Measurements from ENCODE around the gene SLC47A2.
"Not testable (repeated sequence)": the region's sequence is repeated elsewhere in the genome, so short reads cannot be mapped to it uniquely, and the experiment has no call there.

SLC47A2 gene

GRCh38 chr17:19716108-19717030, at the start of gene SLC47A2:
Gene SLC47A2, minus strand, starts transcription at chr17:19716584. Its CDS starts 29 bp downstream, at chr17:19716555.
- H3K4me3 ChIP-seq (ENCODE audit: low read depth, low read length) = no peak within 1 kb of the TSS
- H3K27ac ChIP-seq (ENCODE audit: low read depth, low read length) = no peak within 1 kb of the TSS
- no peak within 1 kb of the TSS for H3K9ac ChIP-seq (ENCODE audit: low read length)
- H3K4me1 ChIP-seq (ENCODE audit: control insufficient read depth, insufficient read depth, low read length) = peaks cover 16% of the 10 kb centered on the region; the same call in 1 of the 2 replicates
- no peaks in the 10 kb centered on the region for H3K36me3 ChIP-seq (ENCODE audit: control insufficient read depth, insufficient read depth, low read length)
- no peaks in the 10 kb centered on the region for H3K27me3 ChIP-seq (ENCODE audit: control insufficient read depth, insufficient read depth, low read length)
- H3K9me3 ChIP-seq (ENCODE audit: control insufficient read depth, insufficient read depth, low read depth, low read length) = no peaks in the 10 kb centered on the region

GRCh38 chr17:19766016-19766415, 49.6 kb upstream of the SLC47A2 start:
- H3K4me3 ChIP-seq (ENCODE audit: low read depth, low read length) = no peak overlapping the region
- no peak overlapping the region for H3K9ac ChIP-seq (ENCODE audit: low read length)
- no peaks in the 10 kb centered on the region for H3K9me3 ChIP-seq (ENCODE audit: control insufficient read depth, insufficient read depth, low read depth, low read length)
- no peak overlapping the region for H3K27ac ChIP-seq (ENCODE audit: low read depth, low read length)
- H3K27me3 ChIP-seq (ENCODE audit: control insufficient read depth, insufficient read depth, low read length) = no peaks in the 10 kb centered on the region
- no peaks in the 10 kb centered on the region for H3K4me1 ChIP-seq (ENCODE audit: control insufficient read depth, insufficient read depth, low read length)
- no peaks in the 10 kb centered on the region for H3K36me3 ChIP-seq (ENCODE audit: control insufficient read depth, insufficient read depth, low read length)

- H3K4me3 ChIP-seq (ENCODE audit: low read depth, low read length); H3K4me1 ChIP-seq (ENCODE audit: control insufficient read depth, insufficient read depth, low read length); H3K27me3 ChIP-seq (ENCODE audit: control insufficient read depth, insufficient read depth, low read length); H3K36me3 ChIP-seq (ENCODE audit: control insufficient read depth, insufficient read depth, low read length); H3K9me3 ChIP-seq (ENCODE audit: control insufficient read depth, insufficient read depth, low read depth, low read length); H3K27ac ChIP-seq (ENCODE audit: low read depth, low read length); H3K9ac ChIP-seq (ENCODE audit: low read length): not testable (repeated sequence)
Observed at GRCh38 chr17:19763991-19764390, 47.6 kb upstream of the SLC47A2 start.

- H3K4me3 ChIP-seq (ENCODE audit: low read depth, low read length) = no peak overlapping the region
- no peaks in the 10 kb centered on the region for H3K27me3 ChIP-seq (ENCODE audit: control insufficient read depth, insufficient read depth, low read length)
- no peaks in the 10 kb centered on the region for H3K36me3 ChIP-seq (ENCODE audit: control insufficient read depth, insufficient read depth, low read length)
- no peak overlapping the region for H3K9ac ChIP-seq (ENCODE audit: low read length)
- H3K4me1 ChIP-seq (ENCODE audit: control insufficient read depth, insufficient read depth, low read length) = no peaks in the 10 kb centered on the region
- H3K9me3 ChIP-seq (ENCODE audit: control insufficient read depth, insufficient read depth, low read depth, low read length) = no peaks in the 10 kb centered on the region
- no peak overlapping the region for H3K27ac ChIP-seq (ENCODE audit: low read depth, low read length)
Observed at GRCh38 chr17:19763416-19763815, 47.0 kb upstream of the SLC47A2 start.

- Histone ChIP-seq H3K4me1 (ENCODE audit: control insufficient read depth, insufficient read depth, low read length) (no peaks in the 10 kb centered on the region), H3K27me3 (ENCODE audit: control insufficient read depth, insufficient read depth, low read length) (no peaks in the 10 kb centered on the region), H3K27ac (ENCODE audit: low read depth, low read length) (no peak overlapping the region), H3K9me3 (ENCODE audit: control insufficient read depth, insufficient read depth, low read depth, low read length) (peaks cover 2% of the 10 kb centered on the region; the same call in 1 of the 2 replicates), H3K36me3 (ENCODE audit: control insufficient read depth, insufficient read depth, low read length) (no peaks in the 10 kb centered on the region), H3K4me3 (ENCODE audit: low read depth, low read length) (no peak overlapping the region), H3K9ac (ENCODE audit: low read length) (no peak overlapping the region)
Observed at GRCh38 chr17:19762515-19762961, 46.2 kb upstream of the SLC47A2 start.

- H3K9me3 ChIP-seq (ENCODE audit: control insufficient read depth, insufficient read depth, low read depth, low read length) = peaks cover 2% of the 10 kb centered on the region; the same call in 1 of the 2 replicates
- no peaks in the 10 kb centered on the region for H3K27me3 ChIP-seq (ENCODE audit: control insufficient read depth, insufficient read depth, low read length)
- H3K27ac ChIP-seq (ENCODE audit: low read depth, low read length) = no peak overlapping the region
- H3K36me3 ChIP-seq (ENCODE audit: control insufficient read depth, insufficient read depth, low read length) = no peaks in the 10 kb centered on the region
- H3K4me1 ChIP-seq (ENCODE audit: control insufficient read depth, insufficient read depth, low read length) = no peaks in the 10 kb centered on the region
- no peak overlapping the region for H3K9ac ChIP-seq (ENCODE audit: low read length)
- H3K4me3 ChIP-seq (ENCODE audit: low read depth, low read length) = no peak overlapping the region
Observed at GRCh38 chr17:19760746-19761145, 44.4 kb upstream of the SLC47A2 start.

GRCh38 chr17:19759568-19760549, 43.5 kb upstream of the SLC47A2 start:
- Histone ChIP-seq H3K9ac (ENCODE audit: low read length) (no peak overlapping the region), H3K27me3 (ENCODE audit: control insufficient read depth, insufficient read depth, low read length) (no peaks in the 10 kb centered on the region), H3K4me1 (ENCODE audit: control insufficient read depth, insufficient read depth, low read length) (no peaks in the 10 kb centered on the region), H3K4me3 (ENCODE audit: low read depth, low read length) (no peak overlapping the region), H3K27ac (ENCODE audit: low read depth, low read length) (no peak overlapping the region), H3K36me3 (ENCODE audit: control insufficient read depth, insufficient read depth, low read length) (no peaks in the 10 kb centered on the region), H3K9me3 (ENCODE audit: control insufficient read depth, insufficient read depth, low read depth, low read length) (peaks cover 2% of the 10 kb centered on the region; the same call in 1 of the 2 replicates)

- Histone ChIP-seq H3K4me3 (ENCODE audit: low read depth, low read length) (no peak overlapping the region), H3K27ac (ENCODE audit: low read depth, low read length) (no peak overlapping the region), H3K9ac (ENCODE audit: low read length) (no peak overlapping the region)
Observed at GRCh38 chr17:19757536-19758180, 41.3 kb upstream of the SLC47A2 start.

GRCh38 chr17:19756546-19756945, 40.2 kb upstream of the SLC47A2 start:
- no peak overlapping the region for H3K4me3 ChIP-seq (ENCODE audit: low read depth, low read length)
- H3K9ac ChIP-seq (ENCODE audit: low read length) = no peak overlapping the region
- no peaks in the 10 kb centered on the region for H3K27me3 ChIP-seq (ENCODE audit: control insufficient read depth, insufficient read depth, low read length)
- no peak overlapping the region for H3K27ac ChIP-seq (ENCODE audit: low read depth, low read length)
- peaks cover 8% of the 10 kb centered on the region; the same call in 1 of the 2 replicates for H3K4me1 ChIP-seq (ENCODE audit: control insufficient read depth, insufficient read depth, low read length)
- peaks cover 2% of the 10 kb centered on the region; the same call in 1 of the 2 replicates for H3K9me3 ChIP-seq (ENCODE audit: control insufficient read depth, insufficient read depth, low read depth, low read length)
- no peaks in the 10 kb centered on the region for H3K36me3 ChIP-seq (ENCODE audit: control insufficient read depth, insufficient read depth, low read length)

More at GRCh38 chr17:19757536-19758180, 41.3 kb upstream of the SLC47A2 start:
- H3K9me3 ChIP-seq (ENCODE audit: control insufficient read depth, insufficient read depth, low read depth, low read length) = peaks cover 2% of the 10 kb centered on the region; the same call in 1 of the 2 replicates
- H3K27me3 ChIP-seq (ENCODE audit: control insufficient read depth, insufficient read depth, low read length) = no peaks in the 10 kb centered on the region
- peaks cover 7% of the 10 kb centered on the region; the same call in 1 of the 2 replicates for H3K4me1 ChIP-seq (ENCODE audit: control insufficient read depth, insufficient read depth, low read length)
- H3K36me3 ChIP-seq (ENCODE audit: control insufficient read depth, insufficient read depth, low read length) = no peaks in the 10 kb centered on the region

- Histone ChIP-seq H3K9me3 (ENCODE audit: control insufficient read depth, insufficient read depth, low read depth, low read length) (peaks cover 2% of the 10 kb centered on the region; the same call in 1 of the 2 replicates), H3K4me1 (ENCODE audit: control insufficient read depth, insufficient read depth, low read length) (peaks cover 8% of the 10 kb centered on the region; the same call in 1 of the 2 replicates), H3K9ac (ENCODE audit: low read length) (no peak overlapping the region), H3K4me3 (ENCODE audit: low read depth, low read length) (no peak overlapping the region), H3K36me3 (ENCODE audit: control insufficient read depth, insufficient read depth, low read length) (no peaks in the 10 kb centered on the region), H3K27me3 (ENCODE audit: control insufficient read depth, insufficient read depth, low read length) (no peaks in the 10 kb centered on the region), H3K27ac (ENCODE audit: low read depth, low read length) (no peak overlapping the region)
Observed at GRCh38 chr17:19755821-19756510, 39.6 kb upstream of the SLC47A2 start.

Measured in HUES6 (cell line).